Activated T-cell treated with anti-CD3 and anti-CD28 coated beads, Interleukin-2, amount 50 U/mL, for 1 hour (primary cell): Measurements from ENCODE around the gene IMPDH1.

Experiments used
- DNase-seq: peaks from one replicate; pipeline ENCODE4 v3.0.0-alpha.2; 2020

IMPDH1 gene

DNA sequence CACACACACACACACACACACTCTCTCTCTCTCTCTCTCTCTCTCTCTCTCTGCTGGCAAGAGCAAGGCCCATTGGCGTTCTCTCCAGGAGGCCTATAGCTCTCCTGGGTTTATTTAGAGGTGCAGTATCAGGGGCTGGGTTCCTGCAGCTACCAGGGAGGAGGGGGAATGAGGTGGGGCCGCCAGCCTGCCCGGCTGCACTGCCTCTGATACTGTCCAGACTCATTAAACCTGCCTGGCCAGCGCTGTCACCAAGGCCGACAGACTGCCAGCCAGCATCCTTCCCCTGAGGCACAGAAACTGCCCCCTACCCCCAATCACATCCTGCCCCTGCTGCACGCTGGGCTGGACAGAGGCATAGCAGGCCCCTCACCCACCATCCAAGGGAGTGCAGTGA, 52.6 kb downstream of the IMPDH1 start:
- no peak for DNase-seq

DNA sequence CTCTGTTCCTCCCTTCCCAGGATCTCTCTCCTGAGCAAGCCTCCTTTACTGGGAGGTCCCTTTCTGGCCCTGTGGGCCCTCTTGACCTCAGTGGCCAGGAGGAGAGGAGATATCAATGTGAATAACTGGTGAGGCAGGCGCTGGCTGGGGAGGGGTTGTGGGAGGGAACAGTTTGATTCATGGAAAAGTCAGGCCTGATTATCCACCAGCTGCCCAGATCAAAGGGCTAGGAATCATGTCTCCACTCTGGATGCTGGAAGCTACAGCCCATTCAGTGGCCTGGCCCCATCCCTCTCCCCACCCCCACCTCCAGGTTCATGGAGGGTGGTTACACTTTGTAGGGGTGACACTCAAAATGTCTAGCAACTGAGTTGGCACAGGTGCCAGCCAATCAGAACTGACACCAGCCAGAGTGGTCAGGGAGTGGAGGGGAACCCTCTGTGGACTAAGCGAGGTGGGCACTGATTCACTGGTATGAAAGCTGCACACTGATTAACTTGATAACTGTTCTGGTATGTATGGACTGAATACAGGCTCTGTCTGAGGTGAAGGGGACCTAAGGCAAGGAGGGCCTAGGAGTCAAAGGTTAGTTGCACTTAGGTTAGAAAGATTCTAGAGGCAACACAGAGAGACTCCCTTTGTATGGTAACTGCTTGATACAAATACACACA, 53.1 kb downstream of the IMPDH1 start:
- no peak for DNase-seq

DNA sequence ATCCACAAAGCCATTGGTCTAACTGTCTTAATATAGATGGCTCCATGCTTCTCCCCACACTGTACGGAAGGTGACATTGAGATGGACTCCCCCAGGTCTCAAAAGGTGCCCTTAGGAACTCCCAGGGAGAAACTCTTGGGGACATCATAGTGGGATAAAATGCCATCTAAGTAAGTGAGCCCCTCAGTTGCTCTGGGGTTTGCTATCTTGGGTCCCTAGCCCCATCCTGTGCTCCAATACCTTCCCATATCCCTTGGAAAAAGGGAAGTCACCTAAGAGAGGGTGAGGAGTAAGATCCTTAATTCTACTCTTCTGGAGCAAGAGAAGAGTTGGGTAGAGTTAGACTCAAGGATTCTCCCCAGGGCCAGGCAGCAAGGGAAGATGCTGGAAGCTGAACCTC, 56.2 kb downstream of the IMPDH1 start:
- DNase-seq, result no peak

DNA sequence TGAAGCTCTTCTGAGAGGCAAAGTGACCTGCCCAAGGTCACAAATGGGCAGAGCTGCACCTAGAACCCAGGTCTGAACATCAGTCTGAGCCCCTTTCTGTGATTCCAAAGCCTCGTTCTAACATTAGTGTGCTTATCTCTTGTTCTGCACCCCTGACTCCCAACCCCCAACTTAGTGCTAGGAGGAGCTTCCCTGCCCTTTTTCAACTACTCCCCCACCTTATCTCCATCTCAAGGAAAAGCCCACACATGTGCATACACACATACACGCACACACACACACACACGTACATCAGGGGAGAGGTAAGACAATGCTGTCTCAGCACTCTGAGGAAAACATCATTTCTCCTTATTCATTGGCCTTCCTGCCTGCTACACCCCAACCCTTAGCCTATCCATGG, 56.6 kb downstream of the IMPDH1 start:
- no peak for DNase-seq

DNA sequence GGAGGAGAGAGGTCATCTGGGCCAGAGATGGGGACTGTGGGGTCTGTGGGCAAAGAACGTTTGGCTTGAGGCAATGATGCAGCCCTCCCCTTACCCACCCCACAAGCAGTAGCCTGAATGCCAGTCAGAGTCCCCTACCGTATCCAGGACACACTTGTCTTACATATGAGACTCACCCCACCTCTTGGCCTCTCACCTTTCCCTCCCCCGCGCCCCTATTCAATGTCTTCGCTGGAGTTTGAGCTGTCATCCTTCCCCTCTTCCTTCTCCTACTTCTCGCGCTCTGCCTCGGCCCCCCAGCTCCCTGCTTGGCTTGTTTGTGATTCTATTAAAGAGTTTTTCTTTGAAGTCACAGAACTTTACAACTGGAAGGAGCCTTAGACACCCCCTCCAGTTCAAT, 57.1 kb downstream of the IMPDH1 start:
- no peak for DNase-seq

DNA sequence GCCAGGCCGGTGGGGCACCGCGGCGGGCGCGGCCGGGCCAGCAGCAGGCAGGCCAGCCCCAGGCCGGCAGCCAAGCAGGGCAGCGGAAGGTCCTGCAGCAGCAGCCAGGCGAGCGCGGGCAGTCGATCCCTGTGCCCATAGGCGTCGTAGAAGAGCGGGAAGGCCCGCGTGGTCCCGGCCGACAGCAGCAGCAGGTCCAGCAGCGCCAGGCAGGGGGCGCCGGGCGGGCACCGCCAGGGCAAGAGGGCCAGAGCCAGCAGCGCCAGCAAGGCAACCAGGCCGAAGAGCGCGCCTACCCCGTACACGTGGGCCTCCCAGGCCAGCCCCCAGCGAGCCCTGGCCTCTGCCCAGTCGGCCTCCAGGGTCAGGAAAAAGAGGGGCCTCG, 57.6 kb downstream of the IMPDH1 start:
- no peak for DNase-seq

DNA sequence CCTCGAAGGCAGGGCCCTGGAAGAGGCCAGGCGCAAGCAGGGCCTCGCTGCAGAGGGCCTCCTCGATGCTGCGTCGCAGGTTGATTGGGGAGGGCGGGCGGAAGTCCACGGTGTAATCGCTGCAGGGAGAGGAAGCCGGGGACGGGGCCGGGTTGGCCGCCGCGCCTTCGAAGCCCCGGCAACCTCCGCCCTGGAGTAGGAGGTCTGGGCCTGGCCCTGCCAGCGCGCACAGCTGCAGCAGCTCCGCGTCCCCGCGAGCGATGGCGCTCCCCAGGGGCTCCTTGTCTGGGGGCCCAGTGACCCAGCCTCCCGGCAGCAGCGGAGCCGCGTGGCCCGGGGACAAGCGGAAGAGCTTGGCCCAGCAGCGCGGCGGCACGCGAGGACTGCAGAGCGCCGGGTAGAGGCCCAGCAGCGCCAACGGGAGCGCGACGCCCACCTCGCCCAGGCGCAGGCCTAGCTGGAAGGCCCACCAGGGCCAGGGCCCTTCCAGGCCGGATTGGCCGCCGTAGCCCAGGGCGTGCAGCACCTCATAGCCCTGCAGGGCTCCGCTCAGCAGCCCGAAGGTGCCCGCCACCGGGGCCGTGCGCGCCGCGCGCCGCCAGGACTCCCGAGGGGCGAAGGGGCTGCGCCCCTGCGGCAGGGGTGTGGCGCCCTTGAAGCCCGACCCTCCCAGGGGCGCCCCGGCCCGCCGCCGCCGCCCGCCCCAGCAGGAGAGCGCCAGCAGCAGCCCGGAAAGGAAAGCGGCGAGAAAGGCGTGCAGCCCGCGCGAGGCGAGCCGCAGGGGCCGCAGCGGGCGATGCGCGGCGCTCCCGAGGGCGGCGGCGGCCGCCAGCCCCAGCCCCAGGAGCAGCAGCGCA, 58.3 kb downstream of the IMPDH1 start:
- DNase-seq, result peak; percentile 46

DNA sequence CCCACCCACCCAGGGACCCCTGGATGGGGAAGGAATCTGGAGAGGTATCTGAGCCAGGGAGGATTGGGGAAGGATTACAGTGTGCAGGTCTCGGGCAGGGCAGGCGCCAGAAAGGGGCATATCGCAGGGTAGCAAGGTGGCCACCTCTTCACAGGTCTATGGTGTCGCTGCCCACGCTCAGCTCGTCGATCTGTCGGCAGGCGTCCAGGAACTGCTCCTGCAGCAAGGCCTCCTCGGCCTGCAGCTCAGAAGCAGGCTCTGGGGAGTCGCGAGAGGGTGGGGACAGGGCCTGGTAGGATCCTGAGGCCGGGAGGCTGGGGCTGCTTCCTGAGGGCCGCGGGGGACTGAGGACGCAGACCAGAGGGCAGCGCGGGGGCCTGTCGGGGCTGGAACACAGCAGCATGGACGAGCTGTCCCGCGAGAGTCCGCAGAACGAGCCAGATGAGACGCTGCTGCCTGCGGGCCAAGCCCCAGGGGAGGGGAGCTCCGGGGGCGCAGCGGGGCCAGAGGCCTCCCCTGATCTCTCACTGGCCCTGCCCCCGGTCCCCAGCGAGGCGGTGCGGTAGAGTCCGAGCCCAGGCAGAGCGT, 59.0 kb downstream of the IMPDH1 start:
- DNase-seq, result no peak

DNA sequence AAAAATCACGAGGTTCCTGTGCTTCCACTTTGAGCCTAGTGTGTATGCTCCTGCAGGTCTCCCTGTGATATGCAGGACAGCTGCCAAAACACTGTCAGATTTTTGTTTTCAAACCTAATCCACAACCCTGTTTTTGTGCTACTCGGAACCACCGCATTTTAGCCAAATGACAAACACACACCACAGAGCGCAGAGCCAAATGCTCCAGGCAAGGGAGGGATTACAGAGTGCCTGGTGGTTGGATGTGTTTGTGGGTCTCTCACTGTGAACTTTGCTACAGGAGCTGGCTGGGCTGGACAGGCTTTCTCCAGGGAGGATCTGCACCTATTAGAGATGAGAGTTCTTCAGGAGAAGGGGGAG, 60.3 kb downstream of the IMPDH1 start:
- DNase-seq, result no peak

DNA sequence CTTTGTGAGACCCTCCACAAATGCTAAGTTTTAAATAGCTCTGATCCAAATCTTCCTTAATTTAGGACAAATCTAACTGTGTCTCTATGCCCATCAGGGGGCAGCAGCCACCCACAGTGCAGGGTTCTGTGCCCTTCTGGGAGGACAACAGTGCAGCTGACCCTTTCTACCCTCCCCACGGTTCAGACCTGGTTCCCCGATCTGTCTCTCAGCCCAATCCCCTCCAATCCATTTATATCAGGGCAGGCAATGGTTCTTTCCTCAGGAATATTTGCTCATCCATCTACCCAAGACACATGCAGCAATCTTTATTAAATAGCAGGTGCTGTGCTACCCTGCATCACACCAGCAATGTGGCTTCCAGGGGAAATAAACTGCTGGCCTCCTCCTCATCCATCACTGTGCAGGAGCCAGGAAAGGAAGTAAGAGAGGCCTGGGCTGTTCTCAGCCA, 62.1 kb downstream of the IMPDH1 start:
- peak; percentile 49 for DNase-seq

DNA sequence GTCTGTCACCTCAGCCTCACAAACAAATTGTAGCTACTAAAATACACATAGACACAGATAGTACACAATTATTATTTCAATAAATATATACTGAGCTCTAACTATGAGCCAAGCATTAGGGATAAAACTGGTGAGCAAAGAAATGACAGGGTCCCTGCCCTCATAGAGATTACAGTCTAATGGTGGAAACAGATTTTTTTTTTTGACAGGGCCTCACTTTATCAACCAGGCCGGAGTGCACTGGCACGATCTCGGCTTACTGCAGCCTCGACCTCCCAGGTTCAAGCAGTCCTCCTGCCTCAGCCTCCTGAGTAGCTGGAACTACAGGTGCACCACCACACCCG, 65.4 kb downstream of the IMPDH1 start:
- no peak for DNase-seq

DNA sequence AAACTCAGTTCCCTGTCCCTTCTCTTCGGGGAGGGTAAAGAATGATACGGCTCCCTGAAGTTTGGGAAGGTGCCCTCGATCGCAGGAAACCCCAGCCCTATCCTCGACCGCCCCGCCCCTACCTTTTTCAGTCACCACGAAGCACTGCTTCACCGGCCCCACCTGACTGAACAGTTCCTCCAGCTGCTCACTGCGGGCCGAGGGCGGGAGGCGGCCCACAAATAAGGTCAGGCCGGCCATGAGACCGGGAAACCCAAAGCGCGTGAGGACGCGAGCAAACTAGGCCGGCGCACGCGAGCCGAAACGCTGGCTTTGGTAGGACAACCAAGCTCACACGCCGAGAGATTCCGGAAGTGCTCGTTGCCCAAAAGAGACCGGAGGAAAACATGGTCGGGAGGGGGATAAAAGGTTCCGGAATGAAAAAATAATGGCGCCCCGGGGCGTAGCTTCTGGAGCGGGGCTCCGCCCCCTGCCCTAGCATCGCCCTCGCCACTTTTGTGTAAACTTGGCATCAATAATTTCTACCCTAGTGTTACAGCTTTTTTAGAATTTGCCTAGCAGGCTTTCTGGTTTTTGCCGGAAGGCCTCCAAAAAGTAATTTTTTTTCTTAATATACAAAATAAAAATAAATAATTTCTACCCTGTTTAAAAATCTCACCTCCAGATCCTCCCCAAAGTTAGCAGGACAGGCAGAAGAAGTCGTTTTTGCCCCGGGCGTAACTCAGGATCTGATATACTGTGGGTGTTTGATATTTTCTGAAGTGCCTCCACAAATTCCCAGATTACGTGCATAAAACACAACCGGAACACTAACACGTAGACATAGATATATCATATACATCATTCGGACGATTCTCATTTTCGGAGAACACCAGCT, 66.0 kb downstream of the IMPDH1 start, which contains the start of gene RBM28:
Gene RBM28 (minus strand): TSS at position 355 of the 877 bp plus-strand sequence. CDS start 115 bp downstream, at position 240.
- peak; percentile 87 for DNase-seq
